IPS DF 6.9 (cell line): Measurements from ENCODE around the gene WDFY4.

ENCODE experiments used
- DNase-seq: peaks from one replicate; pipeline ENCODE4 v3.0.0-alpha.2; 2013; ENCODE audit warnings: low read depth, low spot score
- H3K27ac ChIP-seq: one replicate; pipeline ENCODE4 v1.5.1; 2013; ENCODE audit warnings: low read length, control low read depth
- H3K27me3 ChIP-seq: 2 replicates; pipeline ENCODE4 v1.6.1; 2013; ENCODE audit warnings: mild to moderate bottlenecking, low read length; ENCODE audit not compliant: control insufficient read depth, insufficient read depth
- H3K36me3 ChIP-seq: 2 replicates; pipeline ENCODE4 v1.6.1; 2013; ENCODE audit warnings: low read length; ENCODE audit not compliant: control insufficient read depth, insufficient read depth
- H3K4me1 ChIP-seq: 2 replicates; pipeline ENCODE4 v1.6.1; 2013; ENCODE audit warnings: low read length; ENCODE audit not compliant: control insufficient read depth, insufficient read depth
- H3K4me3 ChIP-seq: 2 replicates; pipeline ENCODE4 v1.5.1; 2013; ENCODE audit warnings: mild to moderate bottlenecking, low read length
- H3K9me3 ChIP-seq: 2 replicates; pipeline ENCODE4 v1.6.1; 2013; ENCODE audit warnings: low read length, inconsistent platforms; ENCODE audit not compliant: control insufficient read depth, insufficient read depth
- WGBS: extraction: QIAGEN DNeasy Blood & Tissue Kit; methylation state at CpG from one replicate; pipeline ENCODE4 v1.1.7; 2013; ENCODE audit warnings: mixed read lengths, missing lambda C conversion rate; ENCODE audit not compliant: insufficient read length, insufficient coverage; 5-methylcytosine and 5-hydroxymethylcytosine counted together

The WDFY4 gene

DNA sequence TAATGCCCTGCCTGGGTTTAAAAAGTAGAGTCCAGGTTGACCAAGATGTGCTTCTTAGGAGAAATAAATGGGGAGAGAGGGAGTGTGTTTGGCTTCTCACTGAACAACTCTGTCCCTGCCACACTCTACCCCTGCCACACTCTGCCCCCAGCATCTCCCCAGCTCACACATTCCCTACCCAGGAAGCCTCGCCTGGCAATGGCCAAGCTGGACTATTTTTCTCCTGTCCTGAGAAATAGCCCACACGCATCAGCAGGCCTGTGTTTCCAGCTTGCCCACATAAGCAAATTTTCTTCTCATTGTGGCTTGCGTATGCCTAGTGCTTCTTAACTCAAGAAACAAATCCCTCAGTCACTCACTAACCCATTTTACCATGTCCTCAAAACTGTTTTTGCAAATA, 253.1 kb downstream of the WDFY4 start:
- H3K36me3 ChIP-seq = no peaks in the 10 kb centered on the region
- no CpG with 5 or more reads among the region's 3 CpGs for WGBS
- H3K4me1 ChIP-seq = no peaks in the 10 kb centered on the region
- H3K4me3 ChIP-seq = no peak overlapping the region
- no peak overlapping the region for H3K27ac ChIP-seq
- no peak for DNase-seq
- H3K27me3 ChIP-seq = no peaks in the 10 kb centered on the region
- no peaks in the 10 kb centered on the region for H3K9me3 ChIP-seq

GRCh38 chr10:48938281-48938680, 253.6 kb downstream of the WDFY4 start:
- Histone ChIP-seq H3K4me3 (no peak overlapping the region), H3K36me3 (no peaks in the 10 kb centered on the region), H3K4me1 (no peaks in the 10 kb centered on the region), H3K27ac (no peak overlapping the region), H3K27me3 (no peaks in the 10 kb centered on the region), H3K9me3 (no peaks in the 10 kb centered on the region)
- DNase-seq = no peak
- no CpG with 5 or more reads among the region's 2 CpGs for WGBS

DNA sequence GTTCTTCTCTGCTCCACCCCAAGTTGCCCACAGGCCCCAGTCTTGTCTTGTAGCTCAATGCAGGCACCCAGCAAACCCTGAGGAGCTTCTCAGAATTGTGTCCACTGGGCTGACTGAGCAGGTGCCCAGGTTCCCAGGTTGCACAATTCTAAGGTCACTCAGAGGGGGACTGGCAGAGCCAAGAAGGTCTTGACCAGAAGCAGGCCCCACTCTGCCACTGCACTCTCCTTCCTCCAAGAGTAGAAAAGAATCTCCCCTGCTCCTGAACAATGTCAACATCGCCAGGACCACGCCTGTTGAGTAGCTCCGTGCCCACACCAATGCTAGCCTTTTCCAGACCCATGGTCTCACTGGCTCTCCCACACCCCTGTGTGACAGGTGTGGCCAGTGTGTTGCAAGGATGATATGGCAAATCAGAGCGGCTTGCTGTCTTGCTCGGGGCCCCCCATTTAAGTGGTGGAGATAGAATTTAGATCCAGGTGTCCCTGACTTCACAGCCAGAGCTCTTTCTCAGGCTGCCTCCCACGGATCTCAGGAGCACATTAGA, 254.4 kb downstream of the WDFY4 start:
- H3K27ac ChIP-seq = no peak overlapping the region
- H3K9me3 ChIP-seq = no peaks in the 10 kb centered on the region
- DNase-seq = no peak
- no peaks in the 10 kb centered on the region for H3K36me3 ChIP-seq
- H3K4me3 ChIP-seq = no peak overlapping the region
- H3K27me3 ChIP-seq = no peaks in the 10 kb centered on the region
- H3K4me1 ChIP-seq = no peaks in the 10 kb centered on the region
- no CpG with 5 or more reads among the region's 6 CpGs for WGBS

- no peak within 1 kb of the TSS for H3K4me3 ChIP-seq
- no peaks in the 10 kb centered on the region for H3K9me3 ChIP-seq
- DNase-seq = no peak
- no peaks in the 10 kb centered on the region for H3K36me3 ChIP-seq
- H3K27me3 ChIP-seq = no peaks in the 10 kb centered on the region
- no peak within 1 kb of the TSS for H3K27ac ChIP-seq
- WGBS = no CpG with 5 or more reads among the region's 2 CpGs
- no peaks in the 10 kb centered on the region for H3K4me1 ChIP-seq
Measured at GRCh38 chr10:48939790-48940325, 255.2 kb downstream of the WDFY4 start, which contains the start of gene LRRC18. Gene LRRC18, minus strand, starts transcription at chr10:48939840. Its CDS starts 25,685 bp downstream, at chr10:48914155.

- no peak for DNase-seq
- no peak overlapping the region for H3K4me3 ChIP-seq
- H3K4me1 ChIP-seq = no peaks in the 10 kb centered on the region
- H3K27me3 ChIP-seq = no peaks in the 10 kb centered on the region
- no CpG with 5 or more reads among the region's 5 CpGs for WGBS
- H3K9me3 ChIP-seq = no peaks in the 10 kb centered on the region
- no peaks in the 10 kb centered on the region for H3K36me3 ChIP-seq
- no peak overlapping the region for H3K27ac ChIP-seq
Measured at GRCh38 chr10:48940372-48940771, 255.7 kb downstream of the WDFY4 start.

DNA sequence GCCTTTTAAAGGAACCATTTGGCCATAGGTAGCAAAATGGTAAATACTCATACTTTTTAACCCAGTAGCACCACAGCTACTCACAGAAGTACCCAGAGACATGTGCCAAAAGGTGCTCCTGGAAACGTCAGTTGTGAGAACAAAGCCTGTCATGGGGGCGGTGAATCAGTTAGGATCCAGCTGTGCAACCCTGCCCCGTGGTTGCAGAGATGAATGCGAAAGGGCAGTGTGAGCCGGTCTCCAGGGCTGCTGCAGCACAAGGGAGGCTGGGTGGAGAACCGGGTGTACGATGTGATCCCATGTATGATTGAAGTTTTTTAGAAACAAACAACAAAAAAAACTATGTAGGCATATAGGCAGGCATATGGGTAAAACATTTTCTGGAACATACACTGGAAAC, 256.3 kb downstream of the WDFY4 start:
- no peaks in the 10 kb centered on the region for H3K27me3 ChIP-seq
- no peaks in the 10 kb centered on the region for H3K4me1 ChIP-seq
- no peaks in the 10 kb centered on the region for H3K36me3 ChIP-seq
- H3K9me3 ChIP-seq = no peaks in the 10 kb centered on the region
- no peak for DNase-seq
- H3K27ac ChIP-seq = no peak overlapping the region
- no peak overlapping the region for H3K4me3 ChIP-seq
- no CpG with 5 or more reads among the region's 7 CpGs for WGBS

DNA sequence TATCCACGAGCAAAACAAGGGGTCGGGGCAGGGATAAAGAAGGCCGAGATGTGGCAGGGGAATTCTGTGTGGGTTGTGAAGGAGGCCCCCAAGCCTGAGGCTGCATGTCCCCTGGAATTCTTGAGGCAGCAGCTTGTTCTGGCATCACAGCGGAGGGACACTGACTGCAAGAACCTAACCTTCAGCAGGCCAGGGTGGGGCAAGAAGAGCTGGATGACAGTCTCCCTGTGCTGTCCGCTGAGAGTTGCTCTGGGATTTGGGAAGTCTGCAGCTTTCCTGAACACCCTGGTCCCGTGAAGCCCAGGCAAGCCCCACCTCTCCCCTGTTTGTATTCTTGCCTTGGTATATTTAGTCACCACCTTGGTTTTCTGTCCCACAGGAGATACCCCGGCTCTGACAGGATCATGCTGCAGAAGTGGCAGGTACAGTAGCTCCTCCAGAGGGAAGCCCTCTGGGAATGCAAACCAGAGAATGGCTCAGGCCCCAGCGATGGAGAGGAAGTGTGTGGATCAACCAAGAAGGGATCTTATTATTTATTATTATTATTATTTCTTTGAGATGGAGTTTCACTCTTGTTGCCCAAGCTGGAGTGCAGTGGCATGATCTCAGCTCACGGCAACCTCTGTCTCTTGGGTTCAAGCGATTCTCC, 256.9 kb downstream of the WDFY4 start:
- Histone ChIP-seq H3K4me1 (no peaks in the 10 kb centered on the region), H3K27ac (no peak overlapping the region), H3K27me3 (no peaks in the 10 kb centered on the region), H3K36me3 (no peaks in the 10 kb centered on the region), H3K9me3 (no peaks in the 10 kb centered on the region), H3K4me3 (no peak overlapping the region)
- DNase-seq = no peak
- no CpG with 5 or more reads among the region's 10 CpGs for whole genome bisulfite sequencing

GRCh38 chr10:48943096-48943495, 258.4 kb downstream of the WDFY4 start:
- no peak for DNase-seq
- no peaks in the 10 kb centered on the region for H3K4me1 ChIP-seq
- no peaks in the 10 kb centered on the region for H3K9me3 ChIP-seq
- no peak overlapping the region for H3K27ac ChIP-seq
- WGBS = no CpG with 5 or more reads among the region's 10 CpGs
- H3K27me3 ChIP-seq = no peaks in the 10 kb centered on the region
- no peak overlapping the region for H3K4me3 ChIP-seq
- no peaks in the 10 kb centered on the region for H3K36me3 ChIP-seq

GRCh38 chr10:48944171-48944570, 259.5 kb downstream of the WDFY4 start:
- Histone ChIP-seq H3K4me1 (no peaks in the 10 kb centered on the region), H3K9me3 (no peaks in the 10 kb centered on the region), H3K36me3 (no peaks in the 10 kb centered on the region), H3K4me3 (no peak overlapping the region), H3K27me3 (no peaks in the 10 kb centered on the region), H3K27ac (no peak overlapping the region)
- no CpG with 5 or more reads among the region's 3 CpGs for WGBS
- no peak for DNase-seq

DNA sequence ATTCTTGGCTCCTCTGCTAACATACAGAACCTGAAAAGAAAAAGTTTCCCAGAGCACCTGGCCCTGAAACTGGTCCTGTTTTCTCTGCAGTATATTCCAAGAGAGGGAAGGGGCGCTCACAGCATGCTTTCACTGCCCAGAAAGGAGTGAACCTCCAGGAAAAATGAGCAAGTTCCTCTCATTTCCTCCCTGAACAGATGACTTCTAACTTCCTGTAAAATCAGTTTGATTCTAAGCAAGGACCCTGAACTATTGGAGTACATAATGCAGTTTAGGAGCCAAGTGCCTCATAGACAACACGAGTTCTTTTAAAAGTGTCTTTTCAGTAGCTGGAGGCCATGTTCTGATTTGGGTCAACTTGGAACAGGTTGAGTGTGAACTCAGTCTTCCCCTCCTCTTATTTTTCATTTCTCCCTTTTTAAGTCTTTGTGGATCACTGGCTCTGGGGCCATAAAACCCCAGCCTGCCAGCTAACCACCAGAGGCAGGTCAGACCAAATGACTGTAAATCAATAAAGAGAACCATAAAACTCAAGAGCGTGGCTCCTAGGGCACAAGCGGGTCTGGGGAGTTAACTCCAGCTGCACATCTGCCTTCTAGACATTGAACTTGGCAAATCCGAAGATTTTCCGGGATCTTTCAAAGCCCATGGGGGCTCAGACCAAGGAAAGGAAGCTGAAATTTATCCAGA, 260.9 kb downstream of the WDFY4 start:
- no peaks in the 10 kb centered on the region for H3K36me3 ChIP-seq
- H3K27ac ChIP-seq = no peak overlapping the region
- DNase-seq = no peak
- H3K9me3 ChIP-seq = no peaks in the 10 kb centered on the region
- WGBS = no CpG with 5 or more reads among the region's 6 CpGs
- H3K4me1 ChIP-seq = no peaks in the 10 kb centered on the region
- H3K27me3 ChIP-seq = no peaks in the 10 kb centered on the region
- no peak overlapping the region for H3K4me3 ChIP-seq
